Activated CD8-positive, alpha-beta memory T cell treated with anti-CD3 and anti-CD28 coated beads, Interleukin-2, amount 50 U/mL, for 24 hours (primary cell): ENCODE measurements around the gene WTIP.
"Not testable (repeated sequence)": the region's sequence is repeated elsewhere in the genome, so short reads cannot be mapped to it uniquely, and the experiment has no call there.

Experiments
- DNase-seq: peaks from one replicate; pipeline ENCODE4 v3.0.0-alpha.2; 2020; ENCODE audit errors: extremely low read depth

WTIP gene

DNA sequence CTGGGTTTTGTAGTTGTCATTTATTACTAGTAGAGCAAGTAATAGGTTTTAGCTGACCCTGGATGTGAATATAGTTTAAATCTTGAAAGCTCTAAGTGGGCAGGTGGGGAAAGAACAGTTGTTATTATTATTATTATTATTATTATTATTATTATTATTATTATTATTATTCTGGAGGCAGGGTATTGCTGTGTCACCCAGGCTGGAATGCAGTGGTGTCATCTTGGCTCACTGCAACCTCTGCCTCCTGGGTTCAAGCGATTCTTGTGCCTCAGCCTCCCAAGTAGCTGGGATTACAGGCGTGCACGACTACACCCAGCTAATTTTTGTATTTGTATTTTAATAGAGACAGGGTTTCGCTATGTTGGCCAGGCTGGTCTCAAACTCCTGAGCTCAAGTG is 3.1 kb upstream of the WTIP start:
- not testable (repeated sequence) for DNase-seq

DNA sequence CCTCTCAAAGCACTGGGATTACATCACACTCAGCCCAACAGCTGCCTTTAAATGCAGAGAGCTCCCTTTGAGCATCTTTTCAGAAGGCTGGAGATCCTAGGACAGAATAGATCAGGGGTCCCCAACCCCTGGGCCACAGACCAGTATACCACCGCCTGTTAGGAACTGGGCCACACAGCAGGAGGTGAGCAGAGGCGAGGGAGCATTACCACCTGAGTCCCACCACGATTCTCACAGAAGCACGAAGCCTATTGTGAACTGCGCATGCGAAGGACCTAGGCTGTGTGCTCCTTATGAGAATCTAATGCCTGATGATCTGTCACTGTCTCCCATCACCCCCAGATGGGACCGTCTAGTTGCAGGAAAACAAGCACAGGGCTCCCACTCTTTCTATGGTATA is 2.2 kb upstream of the WTIP start:
- DNase-seq: no peak

DNA sequence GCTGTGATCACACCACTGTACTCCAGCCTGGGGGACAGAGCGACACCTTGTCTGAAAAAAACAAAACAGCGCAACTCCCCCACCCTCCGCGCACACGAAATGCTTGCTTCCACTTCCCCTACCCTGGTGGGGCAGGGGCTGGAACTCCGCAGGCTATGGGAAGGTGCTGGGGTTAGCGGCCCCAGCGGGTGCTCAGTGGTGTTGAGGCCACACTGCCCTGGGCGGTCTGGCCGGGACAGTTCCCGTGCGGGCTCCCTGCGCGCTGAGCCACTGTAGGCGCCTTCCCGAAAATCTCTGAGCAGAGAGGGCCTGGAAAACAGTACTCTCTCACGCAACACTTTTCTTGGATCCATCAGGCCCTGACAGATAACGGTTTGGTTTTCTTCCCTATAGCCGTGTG is 1.1 kb upstream of the WTIP start:
- DNase-seq: no peak

DNA sequence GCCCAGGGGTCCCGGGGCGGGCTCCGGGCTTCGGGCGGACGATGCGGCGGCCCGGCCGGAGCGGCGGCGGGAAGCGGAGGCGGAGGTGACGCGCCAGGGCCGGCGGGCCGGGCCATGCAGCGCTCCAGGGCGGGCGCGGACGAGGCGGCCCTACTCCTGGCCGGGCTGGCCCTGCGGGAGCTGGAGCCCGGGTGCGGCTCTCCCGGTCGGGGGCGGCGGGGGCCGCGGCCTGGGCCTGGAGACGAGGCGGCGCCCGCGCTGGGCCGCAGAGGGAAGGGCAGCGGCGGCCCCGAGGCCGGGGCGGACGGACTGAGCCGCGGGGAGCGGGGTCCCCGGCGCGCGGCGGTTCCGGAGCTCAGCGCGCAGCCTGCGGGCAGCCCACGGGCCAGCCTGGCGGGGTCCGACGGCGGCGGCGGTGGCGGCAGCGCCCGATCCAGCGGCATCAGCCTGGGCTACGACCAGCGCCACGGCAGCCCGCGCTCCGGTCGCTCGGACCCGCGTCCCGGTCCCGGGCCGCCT is 362 bp downstream of the WTIP start:
- no peak for DNase-seq

DNA sequence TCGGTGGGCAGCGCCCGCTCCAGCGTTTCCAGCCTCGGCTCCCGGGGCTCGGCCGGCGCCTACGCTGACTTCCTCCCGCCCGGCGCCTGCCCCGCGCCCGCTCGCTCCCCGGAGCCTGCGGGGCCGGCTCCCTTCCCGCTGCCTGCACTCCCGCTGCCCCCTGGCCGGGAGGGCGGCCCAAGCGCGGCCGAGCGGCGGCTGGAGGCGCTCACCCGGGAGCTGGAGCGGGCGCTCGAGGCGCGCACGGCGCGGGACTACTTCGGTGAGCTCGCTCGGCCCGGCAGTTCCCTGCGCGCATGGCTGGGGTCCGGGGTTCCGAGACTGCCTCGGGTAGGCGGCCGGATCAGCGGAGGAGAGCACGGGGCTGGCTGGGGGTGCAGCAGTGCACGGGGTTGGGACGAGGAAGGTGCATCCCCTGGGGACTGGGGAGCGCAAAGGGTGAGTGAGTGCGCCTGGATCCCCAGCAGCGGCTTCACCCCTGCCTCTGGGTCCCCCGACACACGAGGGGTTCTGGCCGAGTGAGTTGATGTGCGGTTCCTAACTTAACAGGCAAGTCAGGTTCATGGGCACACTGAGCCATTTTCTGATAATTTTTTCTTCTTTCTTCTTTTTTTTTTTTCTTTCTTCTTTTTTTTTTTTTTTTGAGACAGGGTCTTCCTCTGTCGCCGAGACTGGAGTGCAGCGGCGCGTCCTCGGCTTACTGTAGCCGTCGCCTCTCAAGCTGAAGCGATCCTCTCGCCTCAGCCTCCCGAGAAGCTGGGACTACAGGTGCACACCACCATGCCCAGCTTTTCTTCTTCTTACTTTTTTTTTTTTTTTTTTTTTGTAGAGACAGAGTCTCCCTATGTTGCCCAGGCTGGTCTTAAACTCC is 1.1 kb downstream of the WTIP start:
- DNase-seq: no peak

DNA sequence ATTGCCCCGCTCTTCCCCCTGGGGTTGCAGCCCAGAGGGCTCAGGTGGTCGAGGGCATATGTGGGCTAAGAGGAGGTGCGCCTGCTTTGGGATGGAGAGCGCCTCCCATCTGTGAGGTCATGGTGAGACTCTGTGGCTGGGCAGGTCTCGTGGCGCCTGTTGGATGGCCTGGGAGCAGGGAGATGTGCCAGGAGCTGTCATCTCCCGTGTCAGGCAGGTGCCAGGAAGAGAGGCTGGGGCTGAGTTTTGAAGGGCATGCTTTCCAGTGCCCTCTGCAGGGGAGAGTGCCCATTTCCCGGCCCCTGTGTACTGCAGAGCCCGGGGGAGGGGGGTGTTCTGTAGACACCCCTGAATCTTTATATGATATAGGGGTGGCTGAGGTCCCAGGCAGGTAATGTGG is 2.8 kb downstream of the WTIP start:
- no peak for DNase-seq

DNA sequence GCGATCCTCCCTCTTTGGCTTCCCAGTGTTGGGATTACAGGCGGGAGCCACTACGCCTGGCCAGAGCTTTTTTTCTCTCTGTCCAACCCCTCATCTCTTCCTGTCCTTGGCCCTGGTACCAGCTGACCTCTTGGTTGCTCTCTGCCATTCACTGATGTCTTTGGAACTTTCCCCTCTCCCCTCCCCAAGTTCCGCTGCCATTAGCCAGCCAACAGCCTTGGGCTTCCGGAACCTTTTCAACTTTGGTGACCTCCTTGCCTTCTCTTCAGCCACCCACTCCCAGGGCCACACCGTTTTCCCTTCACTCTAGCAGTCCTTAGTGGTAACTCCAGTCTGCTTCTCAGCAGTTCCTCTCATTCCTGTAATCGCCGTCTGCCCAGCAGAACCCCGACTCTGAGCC is 4.3 kb downstream of the WTIP start:
- no peak for DNase-seq

DNA sequence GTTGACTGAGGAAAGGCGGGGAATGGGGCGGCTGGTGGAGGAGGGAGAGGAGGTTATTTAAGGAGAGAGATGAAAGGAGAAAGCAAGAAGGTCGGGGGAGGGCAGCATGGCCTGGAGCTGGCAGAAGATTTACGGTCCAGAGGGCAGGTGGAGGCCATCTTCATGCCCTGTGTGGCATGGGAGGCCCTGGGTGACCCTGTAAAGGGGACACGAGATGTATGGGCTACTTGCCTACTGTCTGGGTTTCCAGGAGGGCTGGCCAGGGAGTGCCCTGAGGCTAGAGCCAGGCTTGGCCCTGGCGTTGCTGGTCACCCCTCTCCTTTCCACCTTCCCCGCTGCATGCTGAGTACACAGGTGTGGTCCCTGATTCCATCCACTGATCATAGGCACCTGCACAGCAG is 6.1 kb downstream of the WTIP start:
- no peak for DNase-seq

DNA sequence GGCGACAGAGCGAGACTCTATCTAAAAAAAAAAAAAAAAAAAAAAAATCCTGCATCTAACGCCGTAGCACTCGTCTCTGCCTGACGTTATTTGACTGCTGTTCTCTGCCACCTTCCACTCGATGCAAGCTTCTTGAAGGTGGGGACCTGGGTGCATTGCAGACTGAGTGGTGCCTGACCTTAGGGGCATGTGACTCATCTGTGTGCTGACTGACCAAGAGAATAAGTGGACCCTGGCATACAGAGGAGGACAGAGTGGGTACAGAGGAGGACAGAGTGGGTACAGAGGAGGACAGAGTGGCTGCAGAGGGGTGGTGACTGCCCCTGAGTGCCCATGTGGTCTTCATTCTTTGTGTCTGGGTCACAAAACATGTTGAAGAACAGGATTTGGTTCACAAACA is 7.6 kb downstream of the WTIP start:
- no peak for DNase-seq

DNA sequence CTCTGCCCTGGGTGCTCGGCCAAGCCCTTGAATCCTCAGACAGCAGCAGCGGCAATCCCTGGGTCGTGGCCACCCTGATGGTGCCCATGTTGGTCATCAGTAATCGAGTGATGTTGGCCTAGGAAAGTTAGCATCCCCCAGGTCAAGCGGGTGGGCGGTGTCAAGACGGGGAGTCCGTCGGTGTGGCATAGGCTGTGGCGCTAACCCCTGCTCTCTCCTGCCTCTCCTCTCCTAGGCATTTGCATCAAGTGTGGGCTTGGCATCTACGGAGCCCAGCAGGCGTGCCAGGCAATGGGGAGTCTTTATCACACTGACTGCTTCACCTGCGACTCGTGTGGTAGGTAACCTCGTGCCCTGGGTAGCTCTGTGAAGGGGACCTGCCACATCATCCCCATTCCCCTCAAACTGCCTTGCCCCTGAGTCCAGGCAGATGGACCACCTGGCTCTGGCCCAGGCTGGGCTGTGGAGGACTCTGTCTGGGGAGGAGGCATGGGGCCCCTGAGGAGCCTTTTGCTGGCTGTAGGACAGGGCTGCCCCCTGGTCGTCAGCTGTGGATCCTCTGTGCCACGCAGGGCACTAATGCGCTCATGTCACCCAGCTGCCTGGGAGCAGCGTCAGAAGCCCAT is 8.7 kb downstream of the WTIP start:
- no peak for DNase-seq

DNA sequence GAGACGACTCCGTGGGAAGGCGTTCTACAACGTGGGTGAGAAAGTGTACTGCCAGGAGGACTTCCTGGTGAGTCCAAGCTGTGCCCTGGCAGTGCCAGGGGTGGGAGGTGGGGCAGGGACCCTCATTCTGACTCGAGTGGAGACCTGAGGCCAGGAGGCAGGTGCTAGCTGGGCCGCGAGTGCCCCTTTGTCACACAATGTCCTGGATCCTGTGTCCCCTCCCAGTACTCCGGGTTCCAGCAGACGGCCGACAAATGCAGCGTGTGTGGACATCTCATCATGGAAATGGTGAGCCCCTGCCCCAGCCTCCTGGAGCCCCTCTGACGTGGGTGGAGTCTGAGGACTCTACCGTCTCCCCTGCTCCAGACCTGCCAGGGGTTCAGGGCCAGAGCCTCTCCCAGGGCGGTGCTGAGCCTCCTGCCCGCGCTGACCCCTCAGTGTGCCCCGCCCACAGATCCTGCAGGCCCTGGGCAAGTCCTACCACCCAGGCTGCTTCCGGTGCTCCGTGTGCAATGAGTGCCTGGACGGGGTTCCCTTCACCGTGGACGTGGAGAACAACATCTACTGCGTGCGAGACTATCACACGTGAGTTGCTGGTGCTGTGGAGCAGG is 11.6 kb downstream of the WTIP start:
- DNase-seq: no peak

DNA sequence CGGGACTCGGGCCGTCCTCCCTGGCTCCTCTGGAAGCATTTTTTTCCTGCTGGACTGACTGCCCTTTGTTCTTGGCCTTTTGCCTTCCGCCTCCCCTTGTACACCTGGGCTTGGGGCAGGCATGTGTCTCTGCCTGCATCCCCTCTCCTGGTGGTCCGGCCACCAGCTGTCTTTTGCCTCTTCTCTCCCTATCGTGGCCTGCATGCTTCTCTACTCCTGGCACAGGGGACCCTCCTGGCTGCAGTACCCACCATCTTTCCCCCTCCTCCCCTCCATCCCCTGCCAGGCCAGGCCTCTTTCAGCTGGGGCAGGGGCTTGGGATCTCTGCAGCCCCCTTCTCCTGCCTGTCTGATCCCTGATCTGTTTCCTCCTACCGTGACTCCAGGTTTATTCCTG is 12.1 kb downstream of the WTIP start:
- no peak for DNase-seq

DNA sequence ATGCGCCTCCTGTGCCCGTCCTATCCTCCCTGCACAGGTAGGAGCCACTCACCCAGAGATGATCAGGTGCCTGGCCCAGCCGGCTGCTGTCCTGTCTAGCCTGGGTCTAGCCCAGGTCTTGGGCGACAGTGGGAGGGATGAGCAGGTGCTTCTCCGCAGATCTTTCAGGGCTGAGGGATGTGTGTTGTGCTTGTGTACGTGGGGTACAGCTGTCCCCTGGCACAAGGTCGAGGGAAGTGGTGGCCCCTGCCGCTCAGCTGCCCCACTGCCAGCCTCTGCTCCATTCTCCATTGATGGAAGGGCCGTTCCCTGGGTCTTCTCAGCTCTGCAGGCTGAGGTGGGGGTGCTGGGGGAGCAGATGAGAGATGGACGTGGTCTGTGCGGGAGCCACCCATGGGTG is 13.0 kb downstream of the WTIP start:
- DNase-seq: no peak

DNA sequence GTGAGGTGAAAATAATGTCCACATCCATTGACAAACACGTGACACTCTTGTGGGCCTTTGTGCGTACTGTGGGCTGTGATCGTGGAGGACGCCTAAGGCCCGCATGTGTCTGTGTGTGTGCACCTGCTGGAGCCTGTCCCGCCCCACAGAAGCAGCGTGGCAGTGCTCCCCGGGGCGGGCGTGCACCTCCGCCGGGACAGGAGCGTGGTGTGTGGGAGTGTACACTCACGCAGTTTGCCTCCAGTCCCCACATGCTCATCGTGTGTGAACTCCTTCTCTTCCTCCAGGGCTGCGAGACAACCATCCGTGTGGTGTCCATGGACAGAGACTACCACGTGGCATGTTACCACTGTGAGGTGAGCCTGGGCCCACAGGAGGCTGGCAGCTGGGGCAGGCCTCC is 13.9 kb downstream of the WTIP start:
- DNase-seq: no peak

DNA sequence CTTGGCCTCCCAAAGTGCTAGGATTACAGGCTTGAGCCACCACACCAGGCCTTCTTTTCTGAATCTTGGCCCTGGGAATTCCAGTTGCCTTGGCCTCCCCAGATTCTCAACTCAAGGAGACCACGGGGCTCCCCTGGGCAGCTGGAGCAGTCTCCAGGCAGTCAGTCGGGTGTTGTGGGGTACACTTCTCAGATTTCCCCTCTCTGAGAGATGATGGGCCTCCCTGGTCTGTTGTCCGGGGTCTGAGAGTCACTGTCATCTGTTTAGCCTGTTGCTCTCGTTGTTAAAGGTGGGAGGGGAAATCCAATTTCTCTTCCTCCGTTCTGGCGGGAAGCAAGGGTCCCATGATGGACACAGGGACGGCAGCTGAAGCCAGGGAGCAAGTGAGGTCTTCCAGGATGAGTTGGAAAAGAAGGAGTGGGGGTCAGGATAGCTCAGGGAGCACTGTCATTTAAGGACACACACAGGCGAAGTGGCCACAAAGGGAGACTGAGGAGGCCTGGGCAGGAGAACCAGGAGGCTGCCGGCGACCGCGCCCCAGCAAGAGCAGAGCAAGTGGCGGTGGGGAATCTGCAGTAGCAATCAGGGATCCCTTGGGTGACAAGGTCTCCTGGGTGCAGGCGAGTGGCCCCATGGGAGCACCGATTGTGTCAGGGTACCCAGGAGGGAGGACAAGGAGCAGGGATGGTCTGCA is 15.7 kb downstream of the WTIP start:
- no peak for DNase-seq

DNA sequence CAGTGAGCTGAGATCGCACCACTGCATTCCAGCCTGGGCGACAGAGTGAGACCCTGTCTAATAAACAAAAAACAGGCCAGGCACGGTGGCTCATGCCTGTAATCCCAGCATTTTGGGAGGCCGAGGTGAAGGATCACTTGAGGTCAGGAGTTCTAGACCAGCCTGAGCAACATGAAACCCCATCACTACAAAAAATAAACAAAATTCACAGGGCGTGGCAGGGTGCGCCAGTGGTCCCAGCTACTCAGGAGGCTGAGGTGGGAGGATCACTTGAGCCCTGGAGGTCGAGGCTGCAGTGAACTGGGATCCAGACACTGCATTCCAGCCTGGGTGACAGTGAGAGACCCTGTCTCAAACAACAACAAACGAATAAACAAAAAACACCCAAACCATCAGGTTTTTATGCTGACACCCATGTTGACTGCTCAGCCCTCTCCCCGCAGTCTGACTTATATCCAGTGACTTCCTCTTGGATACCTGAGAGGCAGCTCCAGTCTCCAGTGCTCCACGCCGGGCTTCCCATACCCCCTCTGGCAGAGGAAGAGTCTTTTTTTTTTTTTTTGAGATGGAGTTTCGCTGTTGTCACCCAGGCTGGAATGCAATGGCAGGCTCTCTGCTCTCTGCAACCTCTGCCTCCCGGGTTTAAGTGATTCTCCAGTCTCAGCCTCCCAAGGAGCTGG is 17.7 kb downstream of the WTIP start:
- DNase-seq: no peak

DNA sequence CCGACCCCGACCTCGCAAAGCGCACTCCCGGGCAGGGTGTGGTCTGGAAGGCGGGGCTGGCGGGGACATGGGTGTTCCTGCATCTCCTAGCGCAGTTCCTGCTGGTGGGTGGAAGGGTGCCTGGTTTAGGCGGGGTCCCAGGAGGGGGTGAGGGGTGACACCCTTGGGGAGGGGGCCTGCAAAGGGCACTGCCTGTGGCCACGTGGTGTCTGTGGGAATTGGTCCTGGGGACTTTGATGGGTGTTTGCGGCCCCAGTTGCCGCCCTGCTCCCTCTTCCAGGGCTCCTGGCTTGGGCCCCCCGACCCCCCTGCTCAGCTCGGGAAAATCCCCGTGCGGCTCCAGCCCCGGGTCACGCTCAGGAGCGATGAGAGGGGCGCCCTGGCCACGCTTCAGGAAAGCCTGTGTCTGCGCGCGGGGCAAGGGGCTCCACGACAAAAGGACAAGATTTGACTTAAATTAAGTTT is 19.1 kb downstream of the WTIP start:
- DNase-seq: no peak

DNA sequence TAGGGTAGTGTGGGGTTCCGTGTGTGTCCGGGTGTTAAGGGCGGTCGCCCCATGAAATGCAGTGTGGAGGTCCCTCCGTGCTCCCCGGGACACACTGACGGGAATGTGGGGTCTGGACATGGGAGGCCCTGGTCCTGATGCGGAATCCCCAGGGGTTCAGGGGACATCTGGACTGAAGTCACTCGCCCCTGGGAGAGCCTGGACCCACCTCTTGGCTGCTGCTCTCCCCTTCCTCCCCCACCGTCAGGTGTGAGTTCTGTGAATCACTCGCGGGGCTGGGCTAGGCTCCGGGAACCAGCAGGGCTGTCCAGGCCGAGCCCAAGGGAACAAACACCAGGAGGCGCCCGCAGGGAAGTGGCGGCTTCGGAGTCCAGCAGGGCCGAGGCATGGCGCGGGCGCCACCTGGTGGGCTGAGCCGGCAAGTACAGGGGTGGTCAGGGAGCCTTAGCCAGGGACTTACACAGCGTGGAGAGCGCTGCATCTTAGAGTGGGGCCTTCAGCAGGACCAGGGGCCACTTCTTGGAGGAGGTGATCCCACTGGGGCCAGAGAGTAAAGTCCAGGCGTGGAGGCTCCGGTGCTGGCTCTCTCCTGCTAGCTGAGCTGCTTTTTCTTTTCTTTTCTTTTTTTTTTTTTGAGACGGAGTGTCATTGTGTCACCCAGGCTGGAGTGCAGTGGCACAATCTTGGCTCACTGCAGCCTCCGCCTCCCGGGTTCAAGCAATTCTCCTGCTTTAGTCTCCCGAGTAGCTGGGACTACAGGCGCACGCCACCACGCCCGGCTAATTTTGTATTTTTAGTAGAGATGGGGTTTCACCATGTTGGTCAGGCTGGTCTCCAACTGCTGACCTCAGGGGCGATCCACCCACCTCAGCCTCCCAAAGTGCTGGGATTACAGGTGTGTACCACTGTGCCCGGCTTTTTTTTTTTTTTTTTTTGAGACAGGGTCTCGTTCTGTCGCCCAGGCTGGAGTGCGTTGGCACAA is 20.1 kb downstream of the WTIP start:
- peak; percentile 64 for DNase-seq

DNA sequence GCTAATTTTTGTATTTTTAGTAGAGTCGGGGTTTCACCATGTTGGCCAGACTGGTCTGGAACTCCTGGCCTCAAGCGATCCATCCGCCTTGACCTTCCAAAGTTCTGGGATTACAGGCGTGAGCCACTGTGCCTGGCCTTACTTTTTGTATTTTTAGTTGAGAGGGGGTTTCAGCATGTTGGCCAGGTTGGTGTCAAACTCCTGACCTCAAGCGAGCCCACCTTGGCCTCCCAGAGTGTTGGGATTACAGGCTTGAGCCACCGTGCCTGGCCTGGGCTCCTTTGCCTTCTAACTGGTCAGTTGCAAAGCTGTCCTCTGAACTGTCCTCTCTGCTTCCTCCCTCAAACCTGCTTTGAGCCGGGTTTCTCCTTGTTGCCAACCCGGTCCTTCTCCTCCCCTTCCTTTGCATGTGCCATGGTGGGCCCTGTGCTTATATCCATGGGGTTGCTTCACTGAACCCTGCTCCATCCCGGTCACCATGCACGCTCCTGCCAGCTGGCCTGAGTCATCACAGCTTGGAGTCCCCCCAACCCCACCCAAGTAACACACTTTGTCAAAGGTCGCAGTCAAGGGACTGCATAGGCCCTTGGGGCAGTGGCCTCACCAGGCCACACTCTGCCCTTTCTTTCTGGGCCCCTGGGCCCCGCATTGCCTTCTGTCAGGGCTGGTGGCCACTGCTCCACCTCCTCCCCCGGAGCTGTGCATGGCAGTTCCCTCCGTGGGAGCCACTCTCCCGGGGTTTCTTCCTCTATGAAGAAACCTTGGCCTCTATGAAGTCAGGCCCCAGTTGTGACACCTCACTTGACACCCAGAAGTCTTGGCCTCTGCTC is 21.2 kb downstream of the WTIP start:
- DNase-seq: no peak
